ENCODE measurements around the gene PALLD.

The PALLD gene

DNA sequence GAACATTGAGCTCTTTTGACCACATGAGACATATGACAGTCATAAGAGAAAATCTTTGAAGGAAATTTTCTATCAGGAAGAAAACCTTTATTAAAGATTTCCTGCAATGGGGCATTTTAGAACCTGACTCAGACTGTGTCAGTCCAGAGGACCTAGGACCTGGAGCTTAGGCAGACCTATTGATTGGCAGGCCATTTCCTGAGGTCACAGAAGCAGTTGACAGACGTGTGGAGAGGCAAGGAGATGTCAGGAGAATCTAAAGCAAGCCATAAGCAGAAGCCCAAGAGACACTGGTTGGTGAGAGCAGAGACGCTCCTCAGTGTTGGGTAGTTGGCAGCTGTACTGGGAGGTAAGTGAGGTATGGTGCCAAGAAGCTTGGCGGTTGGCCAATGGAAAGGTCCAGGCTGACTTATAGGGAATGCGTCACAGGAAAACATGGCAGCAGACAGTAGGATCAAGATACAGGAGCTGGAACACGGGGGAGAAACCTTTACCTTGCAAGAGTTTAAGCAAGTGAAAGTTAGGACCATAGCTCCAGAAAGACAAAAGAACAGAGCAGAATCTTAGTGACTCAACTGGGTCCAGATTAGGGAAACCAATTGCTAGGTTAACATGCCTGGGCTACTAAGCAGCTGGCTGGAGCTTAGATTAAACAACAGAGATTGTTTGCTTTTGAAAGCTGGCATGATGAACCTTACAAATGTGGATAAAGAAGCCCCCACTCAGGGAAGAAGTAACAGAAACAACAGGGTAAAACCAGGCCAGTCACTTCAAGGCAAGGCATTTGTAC lies 18.6 kb downstream of the PALLD start:
- H3K4me3 Mint-ChIP-seq, result no peak overlapping the region
- no peak overlapping the region for H3K27ac Mint-ChIP-seq
- no peaks in the 10 kb centered on the region for H3K9me3 Mint-ChIP-seq
- H3K27me3 Mint-ChIP-seq (ENCODE audit: low read depth), result no peaks in the 10 kb centered on the region
- TF ChIP-seq, protein P1, sequence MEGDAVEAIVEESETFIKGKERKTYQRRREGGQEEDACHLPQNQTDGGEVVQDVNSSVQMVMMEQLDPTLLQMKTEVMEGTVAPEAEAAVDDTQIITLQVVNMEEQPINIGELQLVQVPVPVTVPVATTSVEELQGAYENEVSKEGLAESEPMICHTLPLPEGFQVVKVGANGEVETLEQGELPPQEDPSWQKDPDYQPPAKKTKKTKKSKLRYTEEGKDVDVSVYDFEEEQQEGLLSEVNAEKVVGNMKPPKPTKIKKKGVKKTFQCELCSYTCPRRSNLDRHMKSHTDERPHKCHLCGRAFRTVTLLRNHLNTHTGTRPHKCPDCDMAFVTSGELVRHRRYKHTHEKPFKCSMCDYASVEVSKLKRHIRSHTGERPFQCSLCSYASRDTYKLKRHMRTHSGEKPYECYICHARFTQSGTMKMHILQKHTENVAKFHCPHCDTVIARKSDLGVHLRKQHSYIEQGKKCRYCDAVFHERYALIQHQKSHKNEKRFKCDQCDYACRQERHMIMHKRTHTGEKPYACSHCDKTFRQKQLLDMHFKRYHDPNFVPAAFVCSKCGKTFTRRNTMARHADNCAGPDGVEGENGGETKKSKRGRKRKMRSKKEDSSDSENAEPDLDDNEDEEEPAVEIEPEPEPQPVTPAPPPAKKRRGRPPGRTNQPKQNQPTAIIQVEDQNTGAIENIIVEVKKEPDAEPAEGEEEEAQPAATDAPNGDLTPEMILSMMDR (IDR thresholded peaks at IDR 0.05; ENCODE audit: unreplicated experiment in 3 of 3), result no peak
- no peaks in the 10 kb centered on the region for H3K36me3 Mint-ChIP-seq (ENCODE audit: low read depth)
- peaks cover 37% of the 10 kb centered on the region for H3K4me1 Mint-ChIP-seq

DNA sequence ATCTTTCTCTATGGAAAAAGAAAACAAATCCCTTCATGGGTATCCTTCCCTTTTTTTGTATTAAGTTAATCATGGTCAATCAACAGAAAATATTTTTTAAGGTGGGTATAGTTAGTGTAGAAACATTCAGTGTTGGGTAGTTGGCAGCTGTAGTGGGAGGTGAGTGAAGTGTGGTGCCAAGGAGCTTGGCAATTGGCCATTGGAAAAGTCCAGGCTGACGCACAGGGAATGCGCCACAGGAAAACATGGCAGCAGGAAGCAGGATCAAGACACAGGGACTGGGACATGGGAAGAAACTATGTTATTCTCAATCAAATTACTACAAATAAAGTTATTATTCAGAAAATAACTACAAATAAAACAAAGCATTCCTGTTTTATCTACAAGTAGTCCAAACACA lies 20.0 kb downstream of the PALLD start:
- peaks cover 49% of the 10 kb centered on the region for H3K4me1 Mint-ChIP-seq

DNA sequence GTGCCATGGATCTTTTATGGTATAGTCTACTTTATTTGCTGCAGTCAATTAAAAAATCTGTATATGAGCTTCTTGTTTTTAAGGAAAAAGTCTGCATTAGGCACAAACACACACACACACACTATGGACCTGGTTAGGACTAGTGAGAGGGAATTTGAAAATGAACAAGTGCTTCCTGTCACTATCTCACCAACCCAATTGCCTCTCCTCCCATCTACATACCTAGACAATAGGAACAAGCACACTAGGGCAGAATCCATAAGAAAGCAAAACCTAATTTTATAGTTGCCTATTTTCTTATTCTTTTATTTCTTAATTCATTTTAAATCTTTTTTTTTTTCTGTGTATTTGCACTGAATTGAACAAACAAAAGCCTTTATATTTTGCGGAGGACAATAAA lies 22.7 kb downstream of the PALLD start:
- H3K27me3 Mint-ChIP-seq (ENCODE audit: low read depth), result no peaks in the 10 kb centered on the region
- peaks cover 49% of the 10 kb centered on the region for H3K4me1 Mint-ChIP-seq
- H3K9me3 Mint-ChIP-seq, result no peaks in the 10 kb centered on the region
- no peak overlapping the region for H3K4me3 Mint-ChIP-seq
- H3K36me3 Mint-ChIP-seq (ENCODE audit: low read depth), result no peaks in the 10 kb centered on the region
- no peak overlapping the region for H3K27ac Mint-ChIP-seq
- TF ChIP-seq, protein P1 (IDR thresholded peaks at IDR 0.05; ENCODE audit: unreplicated experiment in 3 of 3), result no peak

More for the DNA sequence above, 20.0 kb downstream of the PALLD start:
- Mint-ChIP-seq H3K36me3 (ENCODE audit: low read depth) (no peaks in the 10 kb centered on the region), H3K9me3 (no peaks in the 10 kb centered on the region), H3K27me3 (ENCODE audit: low read depth) (no peaks in the 10 kb centered on the region), H3K4me3 (no peak overlapping the region), H3K27ac (no peak overlapping the region)
- TF ChIP-seq, protein P1 (IDR thresholded peaks at IDR 0.05; ENCODE audit: unreplicated experiment in 3 of 3), result no peak

DNA sequence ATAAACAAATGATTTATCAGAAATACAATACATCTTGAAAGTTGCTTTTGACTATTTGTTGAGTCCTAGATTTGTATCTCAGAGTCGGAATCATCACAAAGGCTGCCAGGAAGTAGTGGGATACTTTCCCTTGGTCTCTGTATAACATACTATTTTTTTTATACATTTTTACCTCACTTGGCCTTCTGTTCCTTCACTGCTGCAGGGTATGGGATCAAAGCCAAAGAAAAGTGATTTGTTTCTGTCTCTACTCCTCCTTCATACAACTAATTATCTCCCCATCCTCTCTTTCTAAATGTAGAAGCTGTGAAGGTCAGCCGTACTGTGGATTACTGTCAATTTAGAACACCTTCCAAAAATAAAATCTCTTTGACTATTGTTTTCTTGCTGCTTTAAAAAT lies 24.9 kb downstream of the PALLD start:
- H3K4me1 Mint-ChIP-seq, result peaks cover 39% of the 10 kb centered on the region
- no peaks in the 10 kb centered on the region for H3K9me3 Mint-ChIP-seq
- no peak overlapping the region for H3K4me3 Mint-ChIP-seq
- no peaks in the 10 kb centered on the region for H3K27me3 Mint-ChIP-seq (ENCODE audit: low read depth)
- H3K27ac Mint-ChIP-seq, result no peak overlapping the region
- TF ChIP-seq, protein P1 (IDR thresholded peaks at IDR 0.05; ENCODE audit: unreplicated experiment in 3 of 3), result no peak
- no peaks in the 10 kb centered on the region for H3K36me3 Mint-ChIP-seq (ENCODE audit: low read depth)

DNA sequence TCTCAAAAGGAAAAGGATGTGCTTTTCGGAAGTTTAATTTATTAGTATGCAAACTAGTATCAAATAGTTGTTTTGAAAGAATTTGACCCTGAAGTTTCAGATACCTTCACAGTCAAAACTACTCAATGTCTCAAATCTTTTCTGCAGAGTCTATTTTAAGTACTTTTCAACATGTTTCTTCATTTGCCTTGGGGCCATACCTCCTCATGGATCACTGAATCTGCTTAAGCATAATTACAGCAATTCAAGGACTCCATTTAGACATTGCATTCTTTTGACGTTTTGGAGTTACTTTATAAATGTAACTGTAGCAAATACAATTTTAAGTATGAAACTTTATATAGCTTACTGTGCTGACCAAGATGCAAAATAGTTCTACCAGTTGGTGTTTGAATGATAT lies 25.5 kb downstream of the PALLD start:
- no peaks in the 10 kb centered on the region for H3K27me3 Mint-ChIP-seq (ENCODE audit: low read depth)
- peak overlapping the region in 1 of 3 experiments; percentile 19 for H3K27ac Mint-ChIP-seq
- H3K4me3 Mint-ChIP-seq, result no peak overlapping the region
- TF ChIP-seq, protein P1 (IDR thresholded peaks at IDR 0.05; ENCODE audit: unreplicated experiment in 3 of 3), result no peak
- H3K36me3 Mint-ChIP-seq (ENCODE audit: low read depth), result no peaks in the 10 kb centered on the region
- no peaks in the 10 kb centered on the region for H3K9me3 Mint-ChIP-seq
- peaks cover 39% of the 10 kb centered on the region for H3K4me1 Mint-ChIP-seq

Measured in nephron (organoid).